H1 (cell line): ENCODE data around the gene IL3. TPM values are rescaled to one million over a fixed set of nuclear protein-coding genes. Genes with fewer than 3 reads are reported as not detected.

Source experiments
- CTCF ChIA-PET: fragments of 300-600 bp; sonication (Branson Sonifier 250); formaldehyde crosslinking; loops from one replicate; lab custom pipeline; 2021; ENCODE audit not compliant: partially characterized antibody; lab: Charles Lee
- POLR2A ChIA-PET: fragments of 300-600 bp; sonication (Branson Sonifier 250); formaldehyde crosslinking; loops from one replicate; lab custom pipeline; 2021; ENCODE audit warnings: inconsistent platforms; ENCODE audit not compliant: partially characterized antibody; lab: Charles Lee
- DNase-seq, 2 experiments: peaks; one replicate each; pipeline versions ENCODE4 v3.0.0 to v3.0.0-alpha.2; 2010 to 2022; ENCODE audit warnings: low spot score in 2 of 2, low read depth in 1 of 2, mixed read lengths in 1 of 2
- FAIRE-seq: peaks from 2 replicates; lab custom pipeline; 2011; peaks lifted over from hg19 to GRCh38; lab: Jason Lieb, UNC
- H2AFZ ChIP-seq: 2 replicates; pipeline ENCODE4 v1.8.1; 2012; ENCODE audit warnings: low read length, inconsistent platforms
- H2AK5ac ChIP-seq: 2 replicates; pipeline ENCODE4 v1.6.1; 2013; ENCODE audit warnings: low read depth, low read length
- H2BK120ac ChIP-seq: replicated peaks from 2 replicates; pipeline ENCODE3; 2013; ENCODE audit warnings: low read depth, low read length, inconsistent platforms
- H2BK12ac ChIP-seq: 2 replicates; pipeline ENCODE4 v1.6.1; 2013; ENCODE audit warnings: low read depth, low read length
- H2BK15ac ChIP-seq: 2 replicates; pipeline ENCODE4 v1.6.1; 2013; ENCODE audit warnings: low read length
- H2BK20ac ChIP-seq: 2 replicates; pipeline ENCODE4 v1.6.1; 2013; ENCODE audit warnings: low read length
- H2BK5ac ChIP-seq: 2 replicates; pipeline ENCODE4 v1.6.1; 2013; ENCODE audit warnings: low read depth, low read length
- H3K14ac ChIP-seq: 2 replicates; pipeline ENCODE4 v1.6.1; 2013; ENCODE audit warnings: inconsistent platforms; ENCODE audit not compliant: insufficient read length
- H3K18ac ChIP-seq: 2 replicates; pipeline ENCODE4 v1.6.1; 2013; ENCODE audit warnings: low read length; ENCODE audit errors: extremely low read depth
- H3K23ac ChIP-seq: 2 replicates; pipeline ENCODE4 v1.6.1; 2013; ENCODE audit warnings: inconsistent platforms; ENCODE audit not compliant: insufficient read length
- H3K23me2 ChIP-seq: 2 replicates; pipeline ENCODE4 v1.6.1; 2013; ENCODE audit warnings: low read depth, low read length
- H3K27ac ChIP-seq: 2 replicates; pipeline ENCODE4 v1.6.1; 2011; ENCODE audit warnings: low read depth, low read length, inconsistent platforms
- H3K27me3 ChIP-seq, 4 experiments: replicated peaks in 1 of 4; 1 replicate in 1 of 4; 2 replicates in 3 of 4; pipeline versions ENCODE4 v1.6.1 to v1.8.1; 2011 to 2013; ENCODE audit warnings: low read length in 3 of 4, mild to moderate bottlenecking in 3 of 4, inconsistent platforms in 2 of 4, mixed read lengths in 2 of 4, moderate library complexity in 1 of 4; ENCODE audit not compliant: control insufficient read depth in 3 of 4, insufficient read depth in 3 of 4; ENCODE audit errors: extremely low read depth in 1 of 4
- H3K36me3 ChIP-seq, 4 experiments: 2 replicates each; pipeline versions ENCODE4 v1.6.1 to v1.8.1; 2011 to 2013; ENCODE audit warnings: mild to moderate bottlenecking in 4 of 4, low read length in 3 of 4, moderate library complexity in 2 of 4, control low read depth in 1 of 4, inconsistent platforms in 1 of 4; ENCODE audit not compliant: insufficient read depth in 4 of 4, control insufficient read depth in 2 of 4
- H3K4ac ChIP-seq: replicated peaks from 2 replicates; pipeline ENCODE3; 2013; ENCODE audit warnings: low read length, low read depth, mixed read lengths, inconsistent platforms; ENCODE audit not compliant: insufficient read length
- H3K4me1 ChIP-seq, 4 experiments: replicated peaks in 1 of 4; 1 replicate in 1 of 4; 2 replicates in 3 of 4; pipeline versions ENCODE4 v1.6.1 to v1.8.1; 2011 to 2013; ENCODE audit warnings: low read length in 3 of 4, inconsistent platforms in 2 of 4, mixed read lengths in 1 of 4; ENCODE audit not compliant: insufficient read depth in 4 of 4, control insufficient read depth in 3 of 4
- H3K4me2 ChIP-seq, 2 experiments: 2 replicates each; pipeline versions ENCODE4 v1.6.1 to v1.8.1; 2011 to 2013; ENCODE audit warnings: low read depth in 2 of 2, low read length in 2 of 2, control low read depth in 1 of 2, inconsistent platforms in 1 of 2, mild to moderate bottlenecking in 1 of 2; ENCODE audit not compliant: insufficient read depth in 1 of 2
- H3K4me3 ChIP-seq, 4 experiments: fragments of 200-600, 300-600 bp in 1 of 4; sonication (generic), shearing (Covaris generic), sonication (Bioruptor Twin) in 1 of 4; 2 replicates each; pipeline versions ENCODE4 v1.5.1 to v1.8.1; 2011 to 2016; ENCODE audit warnings: low read length in 4 of 4, low read depth in 3 of 4, control low read depth in 2 of 4, inconsistent platforms in 2 of 4, mild to moderate bottlenecking in 2 of 4, mixed read lengths in 1 of 4, moderate library complexity in 1 of 4; ENCODE audit not compliant: insufficient read depth in 2 of 4; ENCODE audit errors: extremely low read depth in 1 of 4
- H3K56ac ChIP-seq: replicated peaks from 2 replicates; pipeline ENCODE3; 2013; ENCODE audit warnings: low read depth, mild to moderate bottlenecking, mixed read lengths, low read length, inconsistent platforms; ENCODE audit not compliant: insufficient read length
- H3K79me1 ChIP-seq: 2 replicates; pipeline ENCODE4 v1.6.1; 2013; ENCODE audit warnings: low read depth, low read length, control low read depth
- H3K79me2 ChIP-seq, 2 experiments: 2 replicates each; pipeline versions ENCODE4 v1.6.1 to v1.8.1; 2012 to 2013; ENCODE audit warnings: low read length in 2 of 2, mild to moderate bottlenecking in 2 of 2, inconsistent platforms in 1 of 2; ENCODE audit not compliant: insufficient read depth in 2 of 2, control insufficient read depth in 1 of 2
- H3K9ac ChIP-seq, 4 experiments: replicated peaks in 1 of 4; 1 replicate in 1 of 4; 2 replicates in 3 of 4; pipeline versions ENCODE4 v1.6.1 to v1.8.1; 2011 to 2013; ENCODE audit warnings: low read depth in 3 of 4, low read length in 3 of 4, control low read depth in 2 of 4, mild to moderate bottlenecking in 2 of 4, moderate library complexity in 2 of 4, inconsistent platforms in 1 of 4; ENCODE audit errors: extremely low read depth in 1 of 4
- H3K9me3 ChIP-seq, 2 experiments: 2 replicates each; pipeline versions ENCODE4 v1.6.1 to v1.8.1; 2012 to 2013; ENCODE audit warnings: mild to moderate bottlenecking in 2 of 2, moderate library complexity in 2 of 2, control low read depth in 1 of 2, inconsistent platforms in 1 of 2, low read depth in 1 of 2, low read length in 1 of 2, mixed read lengths in 1 of 2; ENCODE audit not compliant: insufficient read depth in 2 of 2
- H4K20me1 ChIP-seq, 2 experiments: replicated peaks in 1 of 2; 2 replicates each; pipeline versions ENCODE3 to v1.8.1; 2011 to 2013; ENCODE audit warnings: inconsistent platforms in 2 of 2, low read length in 2 of 2, mild to moderate bottlenecking in 1 of 2; ENCODE audit not compliant: insufficient read depth in 2 of 2, control insufficient read depth in 1 of 2
- H4K5ac ChIP-seq: 2 replicates; pipeline ENCODE4 v1.6.1; 2013; ENCODE audit warnings: low read length, low read depth, mixed read lengths, inconsistent platforms; ENCODE audit not compliant: insufficient read length
- H4K8ac ChIP-seq: 2 replicates; pipeline ENCODE4 v1.8.0; 2013; ENCODE audit warnings: mild to moderate bottlenecking, moderate library complexity, low read length, inconsistent platforms; ENCODE audit not compliant: insufficient read depth; ENCODE audit errors: extremely low read depth
- H4K91ac ChIP-seq: replicated peaks from 2 replicates; pipeline ENCODE3; 2013; ENCODE audit warnings: low read length, mixed read lengths, inconsistent platforms; ENCODE audit not compliant: insufficient read length
- BRCA1 ChIP-seq: IDR thresholded peaks from 2 replicates; pipeline ENCODE4 v1.6.1; 2012; ENCODE audit warnings: low read depth, low read length, improper control_type of control experiment
- CTBP2 ChIP-seq: IDR thresholded peaks from 2 replicates; pipeline ENCODE4 v1.7.0; 2011; ENCODE audit warnings: borderline replicate concordance, mild to moderate bottlenecking, moderate library complexity, mixed read lengths, low read length; ENCODE audit not compliant: insufficient read depth, insufficient read length
- RXRA ChIP-seq: IDR thresholded peaks from 2 replicates; pipeline ENCODE4 v1.6.1; 2011; ENCODE audit warnings: low read depth, mild to moderate bottlenecking, low read length, moderate library complexity; ENCODE audit not compliant: insufficient read depth
- polyA plus RNA-seq, 7 experiments: library from polyadenylated mRNA; depleted of rRNA in 3 of 7; stranded (reverse) in 5 of 7; unstranded in 2 of 7; fragments of >200 nt in 5 of 7; fragments of 200-250 nt in 2 of 7; gene quantifications; 1 replicate in 5 of 7; 2 replicates in 1 of 7; 4 replicates in 1 of 7; pipeline versions ENCODE4 v1.2.1 to v1.2.3, GENCODE V29; 2011 to 2013; ENCODE audit warnings: missing spikeins in 2 of 7, mixed read lengths in 2 of 7
- total RNA-seq: library from RNA; stranded (reverse); fragmentation: NEBNext Ultra II Directional; extraction: Animal tissue kit (Norgen Biotek cat#: 25700); gene quantifications from 2 replicates; pipeline ENCODE4 v1.2.1, GENCODE V29; 2021
- TF ChIP-seq, protein P1 (sequence below): IDR thresholded peaks from 2 replicates; pipeline ENCODE4 v1.6.1; 2011; ENCODE audit warnings: low read depth, mild to moderate bottlenecking, low read length; ENCODE audit not compliant: insufficient read depth

Gene IL3
- total and polyA plus RNA-seq, 2 of the 8 experiments (the other 6 are each of a cell fraction or from before 2014, with no cell fraction given), result not detected

DNA sequence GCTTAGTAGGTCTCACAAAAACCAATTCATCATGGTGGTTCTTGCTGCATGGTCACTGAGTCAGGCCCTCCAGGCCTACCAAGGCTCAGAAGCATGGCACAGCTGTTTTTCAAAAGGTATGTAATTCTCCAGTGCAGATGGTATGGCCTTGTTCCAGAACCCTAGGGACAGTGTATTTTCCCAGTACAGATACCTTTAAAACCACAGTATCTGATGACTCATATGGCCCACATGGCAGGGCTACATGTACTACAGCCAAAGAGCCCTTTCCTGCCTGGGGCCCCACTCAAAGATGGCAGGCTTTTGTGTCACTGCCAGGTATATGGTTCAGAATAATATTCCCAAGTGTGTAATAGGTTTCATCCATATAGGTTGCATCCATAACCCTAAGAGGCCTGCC, 29.7 kb downstream of the IL3 start:
- POLR2A ChIA-PET, result no interaction called here
- H2BK12ac ChIP-seq, result no peak overlapping the region
- no peak overlapping the region for H4K5ac ChIP-seq
- H3K9ac ChIP-seq, result no peak overlapping the region
- no peak overlapping the region for H4K91ac ChIP-seq
- FAIRE-seq (no peak), DNase-seq (no peak)
- H3K23ac ChIP-seq, result no peak overlapping the region
- no peak overlapping the region for H3K4ac ChIP-seq
- H3K14ac ChIP-seq, result no peak overlapping the region
- H2BK5ac ChIP-seq, result no peak overlapping the region
- no peaks in the 10 kb centered on the region for H3K79me1 ChIP-seq
- H3K23me2 ChIP-seq, result no peaks in the 10 kb centered on the region
- H4K8ac ChIP-seq, result no peak overlapping the region
- no peak overlapping the region for H3K4me3 ChIP-seq
- no peaks in the 10 kb centered on the region for H3K9me3 ChIP-seq
- H3K79me2 ChIP-seq, result no peaks in the 10 kb centered on the region
- H2BK15ac ChIP-seq, result no peak overlapping the region
- H2BK120ac ChIP-seq, result no peak overlapping the region
- no peak overlapping the region for H3K18ac ChIP-seq
- no peak overlapping the region for H3K56ac ChIP-seq
- CTCF ChIA-PET, result interaction anchor here (2.2 kb wide), 1 partner anchor 25 kb away, joined by 5 read pairs; no protein-coding TSS in a partner anchor
- H3K4me1 ChIP-seq, result no peaks in the 10 kb centered on the region
- H3K27ac ChIP-seq, result no peak overlapping the region; the same call in 1 of the 2 replicates
- no peaks in the 10 kb centered on the region for H3K36me3 ChIP-seq
- no peak overlapping the region for H2BK20ac ChIP-seq
- H3K27me3 ChIP-seq, result no peaks in the 10 kb centered on the region
- H2AFZ ChIP-seq, result no peak overlapping the region
- H4K20me1 ChIP-seq, result no peaks in the 10 kb centered on the region
- no peak overlapping the region for H2AK5ac ChIP-seq
- no peak overlapping the region for H3K4me2 ChIP-seq
- TF ChIP-seq, protein P1, sequence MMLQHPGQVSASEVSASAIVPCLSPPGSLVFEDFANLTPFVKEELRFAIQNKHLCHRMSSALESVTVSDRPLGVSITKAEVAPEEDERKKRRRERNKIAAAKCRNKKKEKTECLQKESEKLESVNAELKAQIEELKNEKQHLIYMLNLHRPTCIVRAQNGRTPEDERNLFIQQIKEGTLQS, result no peak
- TF ChIP-seq RXRA, result no peak
- TF ChIP-seq BRCA1, result no peak
- no peak for TF ChIP-seq CTBP2
